PC-3 (cell line): ENCODE data around the gene GPRIN3.

Source experiments
- CTCF ChIP-seq: fragments of 300-600 bp; sonication (generic); conservative IDR thresholded peaks from 2 replicates; pipeline ENCODE4 v1.5.1; 2017; ENCODE audit warnings: antibody characterized with exemption, low read depth, mild to moderate bottlenecking, low read length
- EZH2 ChIP-seq: fragments of 300-600 bp; sonication (generic); IDR thresholded peaks from one replicate; pipeline ENCODE4 v1.6.1; 2017; ENCODE audit warnings: antibody characterized with exemption, mild to moderate bottlenecking, low read length; ENCODE audit not compliant: unreplicated experiment
- EZH2phosphoT487 ChIP-seq: fragments of 300-600 bp; sonication (generic); IDR thresholded peaks from 2 replicates; pipeline ENCODE4 v1.6.1; 2018; ENCODE audit warnings: mild to moderate bottlenecking, antibody characterized with exemption, low read length, borderline replicate concordance

DNA sequence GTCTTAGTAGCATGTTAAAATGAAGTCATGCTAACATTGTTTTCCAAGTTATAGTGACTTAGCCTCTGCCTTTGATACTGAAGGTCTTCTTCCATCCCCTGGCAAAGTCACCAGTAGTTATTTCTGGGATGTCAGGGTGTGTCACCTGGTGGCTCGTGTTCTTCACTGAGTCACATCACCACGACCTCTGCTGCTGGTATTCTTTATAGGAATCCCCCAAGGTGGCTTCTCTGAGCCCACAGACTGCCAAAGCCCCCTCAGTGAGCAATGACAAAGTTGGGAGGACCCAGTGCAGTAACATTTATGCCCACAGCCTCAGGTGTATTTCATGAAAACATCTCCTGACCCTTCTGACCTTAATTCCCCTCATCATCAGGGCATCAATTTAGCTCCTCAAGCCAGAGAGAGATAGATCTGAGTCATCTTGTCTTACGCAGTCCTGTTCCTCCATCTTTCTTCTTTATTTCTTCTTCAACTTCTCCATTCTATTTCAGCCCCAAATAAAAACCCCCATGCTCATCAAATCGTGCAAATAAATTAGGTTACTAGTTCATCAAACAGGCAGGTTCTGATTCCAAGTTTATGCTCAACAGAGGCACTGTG is 29.3 kb upstream of the GPRIN3 start:
- TF ChIP-seq CTCF (no peak), EZH2 (no peak), EZH2phosphoT487 (no peak)
